Panc1 (cell line): ENCODE measurements around the gene TTC17. TPM values are rescaled to one million over a fixed set of nuclear protein-coding genes. Genes with fewer than 3 reads are reported as not detected.

Experiments
- ATAC-seq: fragments of 200-7000 bp; cut with Tn5 transposase; 2 replicates; pipeline ENCODE4 v1.9.1; 2020; ENCODE audit warnings: mild to moderate bottlenecking, moderate library complexity
- BruUV-seq: library from RNA; stranded (reverse); fragments of 400-500 nt; replicated peaks from 2 replicates; lab custom pipeline; 2021; lab: Mats Ljungman, UMichigan
- CTCF ChIA-PET: fragments of 300-600 bp; sonication (Branson Sonifier 250); formaldehyde crosslinking; loops from one replicate; lab custom pipeline; 2022; ENCODE audit warnings: antibody characterized with exemption; lab: Charles Lee
- POLR2A ChIA-PET: fragments of 300-600 bp; sonication (Branson Sonifier 250); formaldehyde crosslinking; loops from one replicate; lab custom pipeline; 2022; ENCODE audit warnings: antibody characterized with exemption; lab: Charles Lee
- DNase-seq: peaks from one replicate; pipeline ENCODE4 v3.0.0-alpha.2; 2010; ENCODE audit warnings: low read depth, low spot score
- H3K27ac ChIP-seq: 2 replicates; pipeline ENCODE4 v1.5.1; 2011; ENCODE audit warnings: mild to moderate bottlenecking, low read length, inconsistent platforms
- H3K27me3 ChIP-seq: fragments of 200-500 bp; sonication (Bioruptor generic); 2 replicates; pipeline ENCODE4 v1.6.0; 2014; ENCODE audit warnings: low read length, inconsistent platforms; ENCODE audit not compliant: control insufficient read depth, insufficient read depth
- H3K36me3 ChIP-seq: fragments of 200-500 bp; sonication (Bioruptor generic); 2 replicates; pipeline ENCODE4 v1.5.1; 2014; ENCODE audit warnings: inconsistent platforms, mild to moderate bottlenecking, low read length, moderate library complexity; ENCODE audit not compliant: control insufficient read depth, insufficient read depth
- H3K4me1 ChIP-seq: 2 replicates; pipeline ENCODE4 v1.5.1; 2011; ENCODE audit warnings: inconsistent platforms, mild to moderate bottlenecking, low read length, moderate library complexity; ENCODE audit not compliant: control insufficient read depth, insufficient read depth
- H3K4me3 ChIP-seq, 2 experiments: 2 replicates each; pipeline ENCODE4 v1.5.1; 2011 to 2012; ENCODE audit warnings: low read depth in 2 of 2, low read length in 2 of 2, mild to moderate bottlenecking in 2 of 2, inconsistent platforms in 1 of 2, moderate library complexity in 1 of 2
- H3K9me3 ChIP-seq: fragments of 200-500 bp; sonication (Bioruptor generic); 2 replicates; pipeline ENCODE4 v1.5.1; 2014; ENCODE audit warnings: low read depth, mild to moderate bottlenecking, inconsistent platforms, low read length, moderate library complexity; ENCODE audit not compliant: control insufficient read depth, insufficient read depth
- CTCF ChIP-seq: fragments of 450-650 bp; IDR thresholded peaks from 2 replicates; pipeline ENCODE4 v1.5.1; 2017; ENCODE audit warnings: mild to moderate bottlenecking
- POLR2AphosphoS5 ChIP-seq: IDR thresholded peaks from 2 replicates; pipeline ENCODE4 v1.6.1; 2012; ENCODE audit warnings: mild to moderate bottlenecking, low read depth, low read length, moderate library complexity
- REST ChIP-seq, 2 experiments: IDR thresholded peaks; 2 replicates each; pipeline ENCODE4 v1.6.1; 2011 to 2012; ENCODE audit warnings: low read depth in 2 of 2, control low read depth in 1 of 2, low read length in 1 of 2, mild to moderate bottlenecking in 1 of 2, moderate library complexity in 1 of 2; ENCODE audit not compliant: insufficient read depth in 1 of 2
- SIN3A ChIP-seq: IDR thresholded peaks from 2 replicates; pipeline ENCODE4 v1.6.1; 2012; ENCODE audit warnings: low read depth, mild to moderate bottlenecking, low read length, moderate library complexity, borderline replicate concordance; ENCODE audit not compliant: insufficient read depth
- TCF7L2 ChIP-seq: IDR thresholded peaks from 2 replicates; pipeline ENCODE4 v1.6.1; 2011; ENCODE audit warnings: mild to moderate bottlenecking, low read depth, low read length, inconsistent platforms
- in situ Hi-C: cut with HindIII; loops from 2 replicates; pipeline ENCODE4 v1.10.0; 2016; ENCODE audit warnings: low sequenced_read_pairs, low pct_unique_long_range_greater_than_20kb
- intact Hi-C: fragments of 100-400 bp; cut with micrococcal nuclease; formaldehyde crosslinking; loops from one replicate; pipeline ENCODE4 v1.10.0; 2022; ENCODE audit not compliant: unreplicated experiment
- total RNA-seq: library from RNA; stranded (reverse); gene quantifications from one replicate; pipeline ENCODE4 v1.2.1, GENCODE V29; 2021; ENCODE audit not compliant: unreplicated experiment

Gene TTC17
- total RNA-seq, 1 experiment from 2014 or later, result 54.2 TPM

- H3K36me3 ChIP-seq, result peaks cover 3% of the 10 kb centered on the region; the same call in 1 of the 2 replicates
- DNase-seq (no peak), ATAC-seq (no peak)
- no peaks in the 10 kb centered on the region for H3K9me3 ChIP-seq
- in situ Hi-C loops, result no loop called here
- H3K27ac ChIP-seq, result no peak overlapping the region
- ChIA-PET CTCF (no interaction called here), POLR2A (no interaction called here)
- intact Hi-C loops, result no loop called here
- no peaks in the 10 kb centered on the region for H3K27me3 ChIP-seq
- no peaks in the 10 kb centered on the region for H3K4me1 ChIP-seq
- no TSS peak for BruUV-seq
- TF ChIP-seq TCF7L2, result no peak
- no peak for TF ChIP-seq POLR2AphosphoS5
- TF ChIP-seq SIN3A, result no peak
- TF ChIP-seq CTCF, result no peak
- TF ChIP-seq REST (IDR thresholded peaks at IDR 0.05; ENCODE audit: insufficient read depth in 1 of 2, low read depth in 2 of 2, low read length in 1 of 2), result no peak
- H3K4me3 ChIP-seq, result no peak overlapping the region
Observed at GRCh38 chr11:43376065-43376464, 17.3 kb downstream of the TTC17 start.

- intact Hi-C loops, result no loop called here
- H3K4me1 ChIP-seq, result no peaks in the 10 kb centered on the region
- no peaks in the 10 kb centered on the region for H3K27me3 ChIP-seq
- H3K9me3 ChIP-seq, result no peaks in the 10 kb centered on the region
- H3K36me3 ChIP-seq, result peaks cover 3% of the 10 kb centered on the region; the same call in 1 of the 2 replicates
- no peak overlapping the region for H3K27ac ChIP-seq
- no peak overlapping the region for H3K4me3 ChIP-seq
- POLR2A ChIA-PET, result no interaction called here
- no TSS peak for BruUV-seq
- ATAC-seq (0 out of 2 replicates have a peak, but pooled peaks have one; percentile 26), DNase-seq (no peak)
- in situ Hi-C loops, result no loop called here
- TF ChIP-seq POLR2AphosphoS5, result no peak
- TF ChIP-seq CTCF, result no peak
- no peak for TF ChIP-seq REST (IDR thresholded peaks at IDR 0.05; ENCODE audit: insufficient read depth in 1 of 2, low read depth in 2 of 2, low read length in 1 of 2)
- no peak for TF ChIP-seq SIN3A
- no peak for TF ChIP-seq TCF7L2
- CTCF ChIA-PET, result no interaction called here
Observed at GRCh38 chr11:43376594-43376993, 17.9 kb downstream of the TTC17 start.
